ENCODE data around the gene HHAT.

DNA sequence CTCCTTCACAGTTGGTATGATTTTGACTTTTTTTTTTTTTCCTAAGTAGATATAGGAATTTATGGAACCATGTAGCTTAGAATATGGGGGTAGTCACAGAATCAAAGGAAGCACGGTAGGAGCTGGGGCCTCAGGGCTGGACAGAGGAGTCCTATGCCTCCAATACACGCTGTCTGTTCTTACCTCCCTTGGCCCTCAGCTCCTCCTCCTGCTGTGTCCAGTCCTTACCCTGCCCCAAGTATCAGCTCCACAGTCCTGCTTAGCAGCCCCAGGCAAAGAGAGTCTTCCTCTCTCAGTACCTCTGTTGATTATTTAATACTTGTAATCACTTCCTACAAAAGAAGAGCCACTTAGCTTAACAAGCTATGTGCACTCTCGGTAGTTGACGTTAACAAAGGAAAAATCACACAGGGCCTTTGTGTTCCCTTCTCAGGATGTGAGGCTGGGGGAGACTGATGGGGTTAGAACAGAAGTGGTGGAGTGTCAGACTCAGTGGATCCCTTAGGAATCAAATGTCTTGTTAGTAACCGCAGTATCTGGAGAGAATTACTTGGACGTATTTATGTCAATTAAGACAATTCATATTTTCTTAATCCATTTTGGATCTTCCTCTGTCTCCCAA lies 292.3 kb downstream of the HHAT start:
- TF ChIP-seq, protein P1, sequence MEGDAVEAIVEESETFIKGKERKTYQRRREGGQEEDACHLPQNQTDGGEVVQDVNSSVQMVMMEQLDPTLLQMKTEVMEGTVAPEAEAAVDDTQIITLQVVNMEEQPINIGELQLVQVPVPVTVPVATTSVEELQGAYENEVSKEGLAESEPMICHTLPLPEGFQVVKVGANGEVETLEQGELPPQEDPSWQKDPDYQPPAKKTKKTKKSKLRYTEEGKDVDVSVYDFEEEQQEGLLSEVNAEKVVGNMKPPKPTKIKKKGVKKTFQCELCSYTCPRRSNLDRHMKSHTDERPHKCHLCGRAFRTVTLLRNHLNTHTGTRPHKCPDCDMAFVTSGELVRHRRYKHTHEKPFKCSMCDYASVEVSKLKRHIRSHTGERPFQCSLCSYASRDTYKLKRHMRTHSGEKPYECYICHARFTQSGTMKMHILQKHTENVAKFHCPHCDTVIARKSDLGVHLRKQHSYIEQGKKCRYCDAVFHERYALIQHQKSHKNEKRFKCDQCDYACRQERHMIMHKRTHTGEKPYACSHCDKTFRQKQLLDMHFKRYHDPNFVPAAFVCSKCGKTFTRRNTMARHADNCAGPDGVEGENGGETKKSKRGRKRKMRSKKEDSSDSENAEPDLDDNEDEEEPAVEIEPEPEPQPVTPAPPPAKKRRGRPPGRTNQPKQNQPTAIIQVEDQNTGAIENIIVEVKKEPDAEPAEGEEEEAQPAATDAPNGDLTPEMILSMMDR (IDR thresholded peaks at IDR 0.05), result no peak
- no peak for TF ChIP-seq POLR2A (IDR thresholded peaks at IDR 0.05)

All from testis (tissue), 2 donors.